GM08714 (cell line): ENCODE results near the gene DAB2IP.

Experiments used
- H3K4me3 ChIP-seq: fragments of 200-500 bp; sonication (Bioruptor generic); 2 replicates; pipeline ENCODE4 v1.5.1; 2014; ENCODE audit warnings: mild to moderate bottlenecking, low read length, inconsistent platforms
- ZNF274 ChIP-seq: IDR thresholded peaks from 2 replicates; pipeline ENCODE4 v1.6.1; 2012; ENCODE audit warnings: mild to moderate bottlenecking, low read depth, low read length

Gene DAB2IP

GRCh38 chr9:121645003-121645402, 6.4 kb upstream of the DAB2IP start:
- H3K4me3 ChIP-seq, result no peak overlapping the region
- no peak for TF ChIP-seq ZNF274

- TF ChIP-seq ZNF274, result no peak
These were observed 5.3 kb upstream of the DAB2IP start for GRCh38 chr9:121645853-121646807.

GRCh38 chr9:121646992-121647391, 4.4 kb upstream of the DAB2IP start:
- no peak for TF ChIP-seq ZNF274

More at GRCh38 chr9:121645853-121646807, 5.3 kb upstream of the DAB2IP start:
- H3K4me3 ChIP-seq, result no peak overlapping the region

GRCh38 chr9:121648172-121648571, 3.3 kb upstream of the DAB2IP start:
- no peak for TF ChIP-seq ZNF274
- H3K4me3 ChIP-seq, result no peak overlapping the region

More at GRCh38 chr9:121646992-121647391, 4.4 kb upstream of the DAB2IP start:
- H3K4me3 ChIP-seq, result no peak overlapping the region

GRCh38 chr9:121648799-121649198, 2.6 kb upstream of the DAB2IP start:
- no peak for TF ChIP-seq ZNF274
- H3K4me3 ChIP-seq, result no peak overlapping the region

- no peak overlapping the region for H3K4me3 ChIP-seq
- TF ChIP-seq ZNF274, result no peak
These were observed 1.8 kb upstream of the DAB2IP start for GRCh38 chr9:121649476-121650216.

- no peak overlapping the region for H3K4me3 ChIP-seq
- no peak for TF ChIP-seq ZNF274
These were observed 1.0 kb upstream of the DAB2IP start for GRCh38 chr9:121650217-121651007.

GRCh38 chr9:121651008-121651294, 483 bp upstream of the DAB2IP start:
- no peak for TF ChIP-seq ZNF274
- no peak overlapping the region for H3K4me3 ChIP-seq

GRCh38 chr9:121652021-121652837, 795 bp downstream of the DAB2IP start:
- TF ChIP-seq ZNF274, result no peak

GRCh38 chr9:121652838-121653231, 1.4 kb downstream of the DAB2IP start:
- no peak for TF ChIP-seq ZNF274
- no peak overlapping the region for H3K4me3 ChIP-seq

More at GRCh38 chr9:121652021-121652837, 795 bp downstream of the DAB2IP start:
- H3K4me3 ChIP-seq, result no peak overlapping the region

- no peak overlapping the region for H3K4me3 ChIP-seq
These were observed 3.2 kb downstream of the DAB2IP start for GRCh38 chr9:121654499-121655140.

GRCh38 chr9:121655231-121655755, 3.9 kb downstream of the DAB2IP start:
- no peak for TF ChIP-seq ZNF274
- no peak overlapping the region for H3K4me3 ChIP-seq

More at GRCh38 chr9:121654499-121655140, 3.2 kb downstream of the DAB2IP start:
- TF ChIP-seq ZNF274, result no peak
